ENCODE results near the gene MRPS10. TPM values are rescaled to one million over a fixed set of nuclear protein-coding genes. Genes with fewer than 3 reads are reported as not detected.
"Not testable (repeated sequence)": the region's sequence is repeated elsewhere in the genome, so short reads cannot be mapped to it uniquely, and the experiment has no call there.

MRPS10 gene
- total RNA-seq, 4 donors from 2014 or later: 14.3 to 24.5 (median 23.0) TPM

GRCh38 chr6:42173101-42173500 lies 44.6 kb downstream of the MRPS10 start, which contains the start of gene GUCA1A:
TSS of gene GUCA1A (plus strand) at chr6:42173364. CDS start at chr6:42173614, 250 bp downstream.
- H3K27ac ChIP-seq: no peak within 1 kb of the TSS
- no peaks in the 10 kb centered on the region for H3K36me3 ChIP-seq
- H3K9me3 ChIP-seq: peaks cover 0 to 3% (median 0%) of the 10 kb centered on the region in 4 donors
- H3K4me1 ChIP-seq: peaks cover 0 to under 1% (median 0%) of the 10 kb centered on the region in 4 donors
- TF ChIP-seq CTCF (IDR thresholded peaks at IDR 0.05) (no peak), POLR2A (IDR thresholded peaks at IDR 0.05) (no peak)
- H3K27me3 ChIP-seq: no peaks in the 10 kb centered on the region
- no peak within 1 kb of the TSS for H3K4me3 ChIP-seq
- DNase-seq: no peak

GRCh38 chr6:42171813-42172581 lies 45.7 kb downstream of the MRPS10 start:
- H3K4me3 ChIP-seq: no peak overlapping the region
- peaks cover 0 to 3% (median 0%) of the 10 kb centered on the region in 4 donors for H3K9me3 ChIP-seq
- H3K4me1 ChIP-seq: no peaks in the 10 kb centered on the region
- H3K36me3 ChIP-seq: no peaks in the 10 kb centered on the region
- H3K27ac ChIP-seq: no peak overlapping the region
- no peaks in the 10 kb centered on the region for H3K27me3 ChIP-seq
- no peak for DNase-seq
- TF ChIP-seq CTCF (IDR thresholded peaks at IDR 0.05) (no peak), POLR2A (IDR thresholded peaks at IDR 0.05) (no peak)

GRCh38 chr6:42169780-42170179 lies 47.9 kb downstream of the MRPS10 start:
- not testable (repeated sequence) for H3K36me3 ChIP-seq, H3K4me1 ChIP-seq, H3K27me3 ChIP-seq, H3K4me3 ChIP-seq, H3K27ac ChIP-seq, DNase-seq, H3K9me3 ChIP-seq

GRCh38 chr6:42168650-42169049 lies 49.0 kb downstream of the MRPS10 start:
- Histone ChIP-seq H3K36me3 (no peaks in the 10 kb centered on the region), H3K4me3 (no peak overlapping the region)
- no peak for TF ChIP-seq CTCF (IDR thresholded peaks at IDR 0.05)
- no peak for TF ChIP-seq POLR2A (IDR thresholded peaks at IDR 0.05)

GRCh38 chr6:42166444-42167141 lies 51.1 kb downstream of the MRPS10 start:
- TF ChIP-seq CTCF (IDR thresholded peaks at IDR 0.05) (peak; percentile 75 to 98 (median 94)), POLR2A (IDR thresholded peaks at IDR 0.05) (no peak)
- Histone ChIP-seq H3K36me3 (no peaks in the 10 kb centered on the region), H3K4me3 (no peak overlapping the region), H3K9me3 (peaks cover 0 to 3% (median 0%) of the 10 kb centered on the region in 4 donors), H3K27me3 (no peaks in the 10 kb centered on the region), H3K27ac (no peak overlapping the region), H3K4me1 (no peaks in the 10 kb centered on the region)
- peak; percentile 59 to 88 (median 85) for DNase-seq

More at GRCh38 chr6:42168650-42169049, 49.0 kb downstream of the MRPS10 start:
- no peaks in the 10 kb centered on the region for H3K4me1 ChIP-seq
- H3K27ac ChIP-seq: no peak overlapping the region
- H3K27me3 ChIP-seq: no peaks in the 10 kb centered on the region
- no peak for DNase-seq
- H3K9me3 ChIP-seq: peaks cover 0 to 3% (median 0%) of the 10 kb centered on the region in 4 donors

- Histone ChIP-seq H3K36me3 (no peaks in the 10 kb centered on the region), H3K27ac (no peak overlapping the region), H3K4me3 (no peak overlapping the region), H3K27me3 (no peaks in the 10 kb centered on the region), H3K4me1 (no peaks in the 10 kb centered on the region), H3K9me3 (peaks cover 0 to 3% (median 0%) of the 10 kb centered on the region in 4 donors)
- TF ChIP-seq CTCF (IDR thresholded peaks at IDR 0.05): no peak
- TF ChIP-seq POLR2A (IDR thresholded peaks at IDR 0.05): no peak
- DNase-seq: no peak
These were observed 52.6 kb downstream of the MRPS10 start for GRCh38 chr6:42165016-42165415.

Data from Peyer's patch (tissue), 4 donors.